SU-DHL-6 (cell line): ENCODE data around the gene PRH2.

Experiments
- H2AFZ ChIP-seq: fragments of 200-600 bp; sonication (generic); 2 replicates; pipeline ENCODE4 v1.6.1; 2014; ENCODE audit warnings: low read depth, mild to moderate bottlenecking, moderate library complexity, mixed read lengths, antibody characterized with exemption, low read length; ENCODE audit not compliant: severe bottlenecking
- H3F3A ChIP-seq: fragments of 200-600 bp; shearing (Covaris generic); 2 replicates; pipeline ENCODE4 v1.6.0; 2016; ENCODE audit warnings: antibody characterized with exemption, mild to moderate bottlenecking; ENCODE audit not compliant: insufficient read depth
- H3K27ac ChIP-seq: fragments of 200-600 bp; sonication (generic); 2 replicates; pipeline ENCODE4 v1.5.1; 2016; ENCODE audit warnings: low read depth, mild to moderate bottlenecking, low read length, moderate library complexity, mixed read lengths
- H3K27me3 ChIP-seq: fragments of 200-600 bp; sonication (generic), shearing (Covaris generic); 2 replicates; pipeline ENCODE4 v1.6.0; 2014; ENCODE audit warnings: mild to moderate bottlenecking, low read length
- H3K36me3 ChIP-seq: fragments of 200-600 bp; sonication (generic); 2 replicates; pipeline ENCODE4 v1.6.1; 2014; ENCODE audit warnings: mild to moderate bottlenecking, low read length, mixed read lengths
- H3K4me2 ChIP-seq: fragments of 300-600, 200-600 bp; shearing (Covaris generic), sonication (generic); 2 replicates; pipeline ENCODE4 v1.6.0; 2014; ENCODE audit warnings: low read length, low read depth, mild to moderate bottlenecking; ENCODE audit not compliant: poor library complexity, severe bottlenecking
- H3K4me3 ChIP-seq: fragments of 200-600 bp; sonication (generic); 2 replicates; pipeline ENCODE4 v1.5.1; 2014; ENCODE audit warnings: antibody characterized with exemption, low read length, mild to moderate bottlenecking, mixed read lengths; ENCODE audit not compliant: insufficient read depth, poor library complexity, severe bottlenecking
- H3K79me2 ChIP-seq: fragments of 200-600 bp; sonication (generic); 2 replicates; pipeline ENCODE4 v1.6.1; 2014; ENCODE audit warnings: mild to moderate bottlenecking, low read length, moderate library complexity; ENCODE audit not compliant: insufficient read depth
- H3K9ac ChIP-seq: fragments of 200-600 bp; sonication (generic); 2 replicates; pipeline ENCODE4 v1.7.0; 2014; ENCODE audit warnings: mild to moderate bottlenecking, low read length
- H3K9me2 ChIP-seq: fragments of 200-600 bp; sonication (generic); replicated peaks from 2 replicates; pipeline ENCODE4 v1.6.1; 2014; ENCODE audit warnings: low read length; ENCODE audit not compliant: insufficient read depth
- H3K9me3 ChIP-seq: fragments of 200-600 bp; sonication (generic); 2 replicates; pipeline ENCODE4 v1.6.1; 2014; ENCODE audit warnings: low read length, mixed read lengths; ENCODE audit not compliant: insufficient read depth
- H4K20me1 ChIP-seq: fragments of 200-600 bp; sonication (generic); 2 replicates; pipeline ENCODE4 v1.6.1; 2014; ENCODE audit warnings: low read depth, mild to moderate bottlenecking, antibody characterized with exemption, low read length, moderate library complexity, mixed read lengths
- CTCF ChIP-seq: fragments of 200-600 bp; sonication (generic); IDR thresholded peaks from one replicate; pipeline ENCODE4 v1.5.1; 2017; ENCODE audit warnings: antibody characterized with exemption, mild to moderate bottlenecking, low read length, moderate library complexity; ENCODE audit not compliant: insufficient read depth, poor library complexity, severe bottlenecking
- EZH2phosphoT487 ChIP-seq: fragments of 200-600 bp; sonication (generic), shearing (Covaris generic); conservative IDR thresholded peaks from 2 replicates; pipeline ENCODE4 v1.6.1; 2018; ENCODE audit warnings: mild to moderate bottlenecking, antibody characterized with exemption, low read length, moderate library complexity, mixed read lengths

The PRH2 gene

GRCh38 chr12:10900972-10901371 lies 28.1 kb upstream of the PRH2 start:
- H3F3A ChIP-seq, result no peaks in the 10 kb centered on the region
- no peaks in the 10 kb centered on the region for H3K79me2 ChIP-seq
- no peaks in the 10 kb centered on the region for H3K9me2 ChIP-seq
- no peak overlapping the region for H2AFZ ChIP-seq
- no peak overlapping the region for H3K4me2 ChIP-seq
- H3K36me3 ChIP-seq, result no peaks in the 10 kb centered on the region
- H3K9me3 ChIP-seq, result no peaks in the 10 kb centered on the region
- H3K9ac ChIP-seq, result no peak overlapping the region
- H4K20me1 ChIP-seq, result no peaks in the 10 kb centered on the region
- H3K4me3 ChIP-seq, result no peak overlapping the region
- no peak for TF ChIP-seq EZH2phosphoT487
- TF ChIP-seq CTCF, result no peak
- no peak overlapping the region for H3K27ac ChIP-seq
- H3K27me3 ChIP-seq, result no peaks in the 10 kb centered on the region

- TF ChIP-seq EZH2phosphoT487 (no peak), CTCF (no peak)
- Histone ChIP-seq H3K4me3 (no peak overlapping the region), H2AFZ (no peak overlapping the region), H3K79me2 (no peaks in the 10 kb centered on the region), H3F3A (no peaks in the 10 kb centered on the region), H3K9me3 (no peaks in the 10 kb centered on the region), H4K20me1 (no peaks in the 10 kb centered on the region), H3K9me2 (no peaks in the 10 kb centered on the region), H3K27me3 (no peaks in the 10 kb centered on the region), H3K4me2 (no peak overlapping the region), H3K9ac (no peak overlapping the region), H3K36me3 (no peaks in the 10 kb centered on the region), H3K27ac (no peak overlapping the region)
Measured at GRCh38 chr12:10901427-10901826, 27.6 kb upstream of the PRH2 start.

- no peak overlapping the region for H3K4me2 ChIP-seq
- H3K27ac ChIP-seq, result no peak overlapping the region
- TF ChIP-seq EZH2phosphoT487 (no peak), CTCF (no peak)
- H3K79me2 ChIP-seq, result no peaks in the 10 kb centered on the region
- H2AFZ ChIP-seq, result no peak overlapping the region
- H3K9me2 ChIP-seq, result no peaks in the 10 kb centered on the region
- H3K36me3 ChIP-seq, result no peaks in the 10 kb centered on the region
- no peaks in the 10 kb centered on the region for H3K9me3 ChIP-seq
- no peaks in the 10 kb centered on the region for H3K27me3 ChIP-seq
- H3K4me3 ChIP-seq, result no peak overlapping the region
- no peak overlapping the region for H3K9ac ChIP-seq
- no peaks in the 10 kb centered on the region for H3F3A ChIP-seq
- no peaks in the 10 kb centered on the region for H4K20me1 ChIP-seq
Measured at GRCh38 chr12:10904686-10905085, 24.4 kb upstream of the PRH2 start.

- no peaks in the 10 kb centered on the region for H3K9me3 ChIP-seq
- H3K27ac ChIP-seq, result no peak within 1 kb of the TSS
- H2AFZ ChIP-seq, result no peak within 1 kb of the TSS
- H3K9ac ChIP-seq, result no peak within 1 kb of the TSS
- H3K9me2 ChIP-seq, result no peaks in the 10 kb centered on the region
- H4K20me1 ChIP-seq, result no peaks in the 10 kb centered on the region
- no peak for TF ChIP-seq EZH2phosphoT487
- no peak for TF ChIP-seq CTCF
- no peaks in the 10 kb centered on the region for H3F3A ChIP-seq
- H3K4me3 ChIP-seq, result no peak within 1 kb of the TSS
- no peak within 1 kb of the TSS for H3K4me2 ChIP-seq
- H3K36me3 ChIP-seq, result no peaks in the 10 kb centered on the region
- no peaks in the 10 kb centered on the region for H3K79me2 ChIP-seq
- H3K27me3 ChIP-seq, result no peaks in the 10 kb centered on the region
Measured at GRCh38 chr12:10909462-10909861, 19.6 kb upstream of the PRH2 start, which contains the start of gene TAS2R13. Gene TAS2R13 (minus strand): TSS chr12:10909562. CDS start chr12:10909298, 264 bp downstream.
